Liver (tissue), 9 donors: ENCODE measurements around the gene CCR9. TPM values are rescaled to one million over a fixed set of nuclear protein-coding genes. Genes with fewer than 3 reads are reported as not detected.

Experiments used
- DNase-seq: peaks from one replicate; pipeline ENCODE4 v3.0.0-alpha.2; 2017; ENCODE audit warnings: low spot score
- H3K27ac ChIP-seq, 2 donors: one replicate each; pipeline ENCODE4 v1.7.0; 2013; ENCODE audit warnings: inconsistent platforms in 2 of 2, low read length in 2 of 2, control low read depth in 1 of 2, low read depth in 1 of 2, mild to moderate bottlenecking in 1 of 2
- H3K27me3 ChIP-seq, 4 donors: one replicate each; pipeline versions ENCODE4 v1.6.1 to v1.7.0; 2013; ENCODE audit warnings: low read length in 3 of 4, inconsistent platforms in 1 of 4, mild to moderate bottlenecking in 1 of 4, moderate library complexity in 1 of 4; ENCODE audit not compliant: control insufficient read depth in 4 of 4, insufficient read depth in 4 of 4
- H3K36me3 ChIP-seq, 4 donors: one replicate each; pipeline versions ENCODE4 v1.6.1 to v1.7.0; 2013; ENCODE audit warnings: low read length in 3 of 4, mild to moderate bottlenecking in 3 of 4, low read depth in 1 of 4, moderate library complexity in 1 of 4; ENCODE audit not compliant: control insufficient read depth in 4 of 4, insufficient read depth in 3 of 4
- H3K4me1 ChIP-seq, 4 donors: one replicate each; pipeline versions ENCODE4 v1.6.1 to v1.7.0; 2013; ENCODE audit warnings: low read length in 3 of 4, mild to moderate bottlenecking in 3 of 4, moderate library complexity in 1 of 4; ENCODE audit not compliant: control insufficient read depth in 4 of 4, insufficient read depth in 4 of 4
- H3K4me3 ChIP-seq, 3 donors: one replicate each; pipeline versions ENCODE4 v1.6.1 to v1.7.0; 2013; ENCODE audit warnings: low read length in 3 of 3, control low read depth in 1 of 3, low read depth in 1 of 3, mild to moderate bottlenecking in 1 of 3
- H3K9ac ChIP-seq, 2 donors: one replicate each; pipeline ENCODE4 v1.7.0; 2013; ENCODE audit warnings: low read length in 2 of 2, mild to moderate bottlenecking in 2 of 2, moderate library complexity in 2 of 2, control low read depth in 1 of 2, low read depth in 1 of 2
- H3K9me3 ChIP-seq, 4 donors: one replicate each; pipeline versions ENCODE4 v1.6.1 to v1.7.0; 2013; ENCODE audit warnings: low read length in 3 of 4; ENCODE audit not compliant: control insufficient read depth in 4 of 4
- EGR1 ChIP-seq, 2 donors: IDR thresholded peaks; 2 replicates each; pipeline ENCODE4 v1.6.1; 2016 to 2018; ENCODE audit warnings: antibody characterized with exemption in 2 of 2, low read depth in 2 of 2
- FOXA1 ChIP-seq: IDR thresholded peaks from 2 replicates; pipeline ENCODE4 v1.6.1; 2016; ENCODE audit warnings: antibody characterized with exemption
- FOXA2 ChIP-seq: IDR thresholded peaks from 2 replicates; pipeline ENCODE4 v1.6.1; 2016; ENCODE audit warnings: antibody characterized with exemption
- GABPA ChIP-seq, 2 donors: IDR thresholded peaks in 1 of 2; conservative IDR thresholded peaks in 1 of 2; 2 replicates each; pipeline ENCODE4 v1.6.1; 2016; ENCODE audit warnings: antibody characterized with exemption in 2 of 2, mild to moderate bottlenecking in 1 of 2, moderate library complexity in 1 of 2
- HNF4A ChIP-seq, 2 donors: conservative IDR thresholded peaks; 2 replicates each; pipeline ENCODE4 v1.6.1; 2016; ENCODE audit warnings: antibody characterized with exemption in 2 of 2, mild to moderate bottlenecking in 2 of 2
- HNF4G ChIP-seq: IDR thresholded peaks from 2 replicates; pipeline ENCODE4 v1.6.1; 2016; ENCODE audit warnings: antibody characterized with exemption
- JUND ChIP-seq, 2 donors: IDR thresholded peaks; 2 replicates each; pipeline ENCODE4 v1.6.1; 2016; ENCODE audit warnings: antibody characterized with exemption in 2 of 2
- NR2F2 ChIP-seq: IDR thresholded peaks from 2 replicates; pipeline ENCODE4 v1.6.1; 2016; ENCODE audit warnings: antibody characterized with exemption
- RAD21 ChIP-seq, 2 donors: IDR thresholded peaks; 2 replicates each; pipeline ENCODE4 v1.6.1; 2016; ENCODE audit warnings: antibody characterized with exemption in 2 of 2, mild to moderate bottlenecking in 2 of 2
- RXRA ChIP-seq, 2 donors: IDR thresholded peaks; 2 replicates each; pipeline ENCODE4 v1.6.1; 2017 to 2018; ENCODE audit warnings: antibody characterized with exemption in 2 of 2, mild to moderate bottlenecking in 1 of 2
- SP1 ChIP-seq: IDR thresholded peaks from 2 replicates; pipeline ENCODE4 v1.6.1; 2018; ENCODE audit warnings: antibody characterized with exemption, mild to moderate bottlenecking
- TAF1 ChIP-seq: conservative IDR thresholded peaks from 2 replicates; pipeline ENCODE4 v1.6.1; 2016; ENCODE audit warnings: antibody characterized with exemption, mild to moderate bottlenecking
- WGBS: extraction: QIAGEN DNeasy Blood & Tissue Kit; methylation state at CpG from one replicate; pipeline ENCODE4 v1.1.7; 2013; 5-methylcytosine and 5-hydroxymethylcytosine counted together
- polyA plus RNA-seq, 2 donors: library from polyadenylated mRNA; stranded (reverse) in 1 of 2; unstranded in 1 of 2; fragments of 200-250 nt in 1 of 2; fragments of >200 nt in 1 of 2; fragmentation: Nextera tagmentation in 1 of 2; extraction: Ambion mirVana in 1 of 2; gene quantifications; one replicate each; pipeline versions ENCODE4 v1.2.1 to v1.2.3, GENCODE V29; 2013 to 2015
- total RNA-seq, 2 donors: library from RNA; depleted of rRNA; stranded (reverse); fragments of >200 nt; gene quantifications; one replicate each; pipeline ENCODE4 v1.2.3, GENCODE V29; 2014
- TF ChIP-seq, protein P1 (sequence below): IDR thresholded peaks from 2 replicates; pipeline ENCODE4 v1.6.1; 2016; ENCODE audit warnings: antibody characterized with exemption
- TF ChIP-seq, protein P2 (sequence below): IDR thresholded peaks from 2 replicates; pipeline ENCODE4 v1.6.1; 2016; ENCODE audit warnings: antibody characterized with exemption, mild to moderate bottlenecking
- TF ChIP-seq, protein P3 (sequence below): fragments of 150-350 bp; IDR thresholded peaks from 2 replicates; pipeline ENCODE4 v1.5.1; 2017; ENCODE audit warnings: improper control_type of control experiment, low read depth, low read length; ENCODE audit not compliant: missing input control
- TF ChIP-seq, protein P4 (sequence below): IDR thresholded peaks from 2 replicates; pipeline ENCODE4 v1.6.1; 2016; ENCODE audit warnings: antibody characterized with exemption
- donor health status: healthy.
- donor health status: healthy.
- donor health status: healthy.
- donor health status: healthy.
- donor health status: healthy.

The CCR9 gene
- total and polyA plus RNA-seq, 4 donors, result 0.28 TPM; not detected in 3

DNA sequence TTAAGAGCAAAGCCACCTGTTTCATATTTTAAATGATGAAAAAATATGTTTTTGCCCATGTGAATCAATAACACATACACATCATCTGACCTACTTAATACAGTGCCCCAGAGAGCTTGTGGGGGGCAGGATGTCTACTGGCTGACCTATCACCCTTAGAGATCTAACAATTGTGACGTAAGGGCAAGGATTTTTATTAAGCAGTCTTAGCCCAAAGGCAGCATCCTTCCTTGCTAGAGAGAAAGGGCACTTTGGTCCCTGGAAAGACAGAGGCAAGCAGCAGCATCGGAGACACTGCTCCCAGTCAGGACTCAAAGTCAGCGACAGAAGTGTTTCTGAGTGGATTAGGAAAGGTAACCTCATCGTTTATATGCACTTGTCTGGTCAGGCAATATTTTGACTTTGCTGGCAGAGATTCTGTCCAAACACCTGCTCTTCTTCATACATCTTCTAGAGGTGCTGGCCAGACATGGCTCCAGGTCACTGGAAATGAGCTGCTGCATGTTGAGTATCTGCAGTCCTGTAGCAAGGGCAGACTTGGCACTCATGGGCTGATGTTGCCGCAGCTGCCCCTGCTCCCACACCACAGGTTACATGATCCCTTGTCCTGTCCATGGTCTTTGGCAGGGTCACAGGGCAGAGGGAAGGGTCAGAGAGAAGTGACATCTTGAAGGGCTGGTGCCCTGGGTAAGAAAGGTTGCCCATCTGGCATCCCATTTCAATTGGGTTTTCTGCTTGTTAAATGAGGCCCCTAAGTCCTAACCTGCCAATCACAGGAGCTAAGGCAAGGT lies 58.7 kb downstream of the CCR9 start:
- H3K4me3 ChIP-seq, result no peak overlapping the region
- H3K4me1 ChIP-seq, result no peaks in the 10 kb centered on the region
- H3K9me3 ChIP-seq, result no peaks in the 10 kb centered on the region
- H3K9ac ChIP-seq, result no peak overlapping the region
- DNase-seq, result no peak
- no peaks in the 10 kb centered on the region for H3K27me3 ChIP-seq
- TF ChIP-seq FOXA2, result no peak
- TF ChIP-seq RXRA (IDR thresholded peaks at IDR 0.05), result no peak
- no peak for TF ChIP-seq JUND (IDR thresholded peaks at IDR 0.05)
- TF ChIP-seq, protein P1, sequence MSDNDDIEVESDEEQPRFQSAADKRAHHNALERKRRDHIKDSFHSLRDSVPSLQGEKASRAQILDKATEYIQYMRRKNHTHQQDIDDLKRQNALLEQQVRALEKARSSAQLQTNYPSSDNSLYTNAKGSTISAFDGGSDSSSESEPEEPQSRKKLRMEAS, result no peak
- TF ChIP-seq EGR1 (IDR thresholded peaks at IDR 0.05; ENCODE audit: low read depth in 2 of 2), result no peak
- TF ChIP-seq GABPA (IDR thresholded peaks at IDR 0.05 in 1 of 2, conservative IDR thresholded peaks at IDR 0.05 in 1 of 2), result no peak
- TF ChIP-seq, protein P2, sequence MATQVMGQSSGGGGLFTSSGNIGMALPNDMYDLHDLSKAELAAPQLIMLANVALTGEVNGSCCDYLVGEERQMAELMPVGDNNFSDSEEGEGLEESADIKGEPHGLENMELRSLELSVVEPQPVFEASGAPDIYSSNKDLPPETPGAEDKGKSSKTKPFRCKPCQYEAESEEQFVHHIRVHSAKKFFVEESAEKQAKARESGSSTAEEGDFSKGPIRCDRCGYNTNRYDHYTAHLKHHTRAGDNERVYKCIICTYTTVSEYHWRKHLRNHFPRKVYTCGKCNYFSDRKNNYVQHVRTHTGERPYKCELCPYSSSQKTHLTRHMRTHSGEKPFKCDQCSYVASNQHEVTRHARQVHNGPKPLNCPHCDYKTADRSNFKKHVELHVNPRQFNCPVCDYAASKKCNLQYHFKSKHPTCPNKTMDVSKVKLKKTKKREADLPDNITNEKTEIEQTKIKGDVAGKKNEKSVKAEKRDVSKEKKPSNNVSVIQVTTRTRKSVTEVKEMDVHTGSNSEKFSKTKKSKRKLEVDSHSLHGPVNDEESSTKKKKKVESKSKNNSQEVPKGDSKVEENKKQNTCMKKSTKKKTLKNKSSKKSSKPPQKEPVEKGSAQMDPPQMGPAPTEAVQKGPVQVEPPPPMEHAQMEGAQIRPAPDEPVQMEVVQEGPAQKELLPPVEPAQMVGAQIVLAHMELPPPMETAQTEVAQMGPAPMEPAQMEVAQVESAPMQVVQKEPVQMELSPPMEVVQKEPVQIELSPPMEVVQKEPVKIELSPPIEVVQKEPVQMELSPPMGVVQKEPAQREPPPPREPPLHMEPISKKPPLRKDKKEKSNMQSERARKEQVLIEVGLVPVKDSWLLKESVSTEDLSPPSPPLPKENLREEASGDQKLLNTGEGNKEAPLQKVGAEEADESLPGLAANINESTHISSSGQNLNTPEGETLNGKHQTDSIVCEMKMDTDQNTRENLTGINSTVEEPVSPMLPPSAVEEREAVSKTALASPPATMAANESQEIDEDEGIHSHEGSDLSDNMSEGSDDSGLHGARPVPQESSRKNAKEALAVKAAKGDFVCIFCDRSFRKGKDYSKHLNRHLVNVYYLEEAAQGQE, result no peak
- TF ChIP-seq, protein P3, sequence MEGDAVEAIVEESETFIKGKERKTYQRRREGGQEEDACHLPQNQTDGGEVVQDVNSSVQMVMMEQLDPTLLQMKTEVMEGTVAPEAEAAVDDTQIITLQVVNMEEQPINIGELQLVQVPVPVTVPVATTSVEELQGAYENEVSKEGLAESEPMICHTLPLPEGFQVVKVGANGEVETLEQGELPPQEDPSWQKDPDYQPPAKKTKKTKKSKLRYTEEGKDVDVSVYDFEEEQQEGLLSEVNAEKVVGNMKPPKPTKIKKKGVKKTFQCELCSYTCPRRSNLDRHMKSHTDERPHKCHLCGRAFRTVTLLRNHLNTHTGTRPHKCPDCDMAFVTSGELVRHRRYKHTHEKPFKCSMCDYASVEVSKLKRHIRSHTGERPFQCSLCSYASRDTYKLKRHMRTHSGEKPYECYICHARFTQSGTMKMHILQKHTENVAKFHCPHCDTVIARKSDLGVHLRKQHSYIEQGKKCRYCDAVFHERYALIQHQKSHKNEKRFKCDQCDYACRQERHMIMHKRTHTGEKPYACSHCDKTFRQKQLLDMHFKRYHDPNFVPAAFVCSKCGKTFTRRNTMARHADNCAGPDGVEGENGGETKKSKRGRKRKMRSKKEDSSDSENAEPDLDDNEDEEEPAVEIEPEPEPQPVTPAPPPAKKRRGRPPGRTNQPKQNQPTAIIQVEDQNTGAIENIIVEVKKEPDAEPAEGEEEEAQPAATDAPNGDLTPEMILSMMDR, result no peak
- no peak for TF ChIP-seq TAF1
- no peak for TF ChIP-seq SP1
- TF ChIP-seq NR2F2, result no peak
- TF ChIP-seq HNF4G, result no peak
- no peak for TF ChIP-seq FOXA1
- no peak for TF ChIP-seq RAD21 (IDR thresholded peaks at IDR 0.05)
- TF ChIP-seq, protein P4, sequence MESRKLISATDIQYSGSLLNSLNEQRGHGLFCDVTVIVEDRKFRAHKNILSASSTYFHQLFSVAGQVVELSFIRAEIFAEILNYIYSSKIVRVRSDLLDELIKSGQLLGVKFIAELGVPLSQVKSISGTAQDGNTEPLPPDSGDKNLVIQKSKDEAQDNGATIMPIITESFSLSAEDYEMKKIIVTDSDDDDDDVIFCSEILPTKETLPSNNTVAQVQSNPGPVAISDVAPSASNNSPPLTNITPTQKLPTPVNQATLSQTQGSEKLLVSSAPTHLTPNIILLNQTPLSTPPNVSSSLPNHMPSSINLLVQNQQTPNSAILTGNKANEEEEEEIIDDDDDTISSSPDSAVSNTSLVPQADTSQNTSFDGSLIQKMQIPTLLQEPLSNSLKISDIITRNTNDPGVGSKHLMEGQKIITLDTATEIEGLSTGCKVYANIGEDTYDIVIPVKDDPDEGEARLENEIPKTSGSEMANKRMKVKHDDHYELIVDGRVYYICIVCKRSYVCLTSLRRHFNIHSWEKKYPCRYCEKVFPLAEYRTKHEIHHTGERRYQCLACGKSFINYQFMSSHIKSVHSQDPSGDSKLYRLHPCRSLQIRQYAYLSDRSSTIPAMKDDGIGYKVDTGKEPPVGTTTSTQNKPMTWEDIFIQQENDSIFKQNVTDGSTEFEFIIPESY, result no peak
- no peak for TF ChIP-seq HNF4A (conservative IDR thresholded peaks at IDR 0.05)
- H3K36me3 ChIP-seq, result peaks cover 0 to 38% (median 15%) of the 10 kb centered on the region in 4 donors
- 95% methylated on average over 5 of the region's 5 CpGs for WGBS
- no peak overlapping the region for H3K27ac ChIP-seq
